Endodermal cell (in vitro differentiated cells): ENCODE results near the gene ECSCR. TPM values are rescaled to one million over a fixed set of nuclear protein-coding genes. Genes with fewer than 3 reads are reported as not detected.

Source experiments
- DNase-seq: peaks from one replicate; pipeline ENCODE4 v3.0.0-alpha.2; 2017
- H3K27ac ChIP-seq: 2 replicates; pipeline ENCODE4 v1.5.1; 2013; ENCODE audit warnings: mild to moderate bottlenecking, low read depth, low read length, moderate library complexity
- H3K27me3 ChIP-seq: 2 replicates; pipeline ENCODE4 v1.6.1; 2013; ENCODE audit warnings: mild to moderate bottlenecking, low read length, moderate library complexity; ENCODE audit not compliant: insufficient read depth, control insufficient read depth, poor library complexity, severe bottlenecking
- H3K36me3 ChIP-seq: 2 replicates; pipeline ENCODE4 v1.7.0; 2013; ENCODE audit warnings: mild to moderate bottlenecking, low read length, moderate library complexity; ENCODE audit not compliant: control insufficient read depth, insufficient read depth
- H3K4me1 ChIP-seq: one replicate; pipeline ENCODE4 v1.7.0; 2013; ENCODE audit warnings: low read length; ENCODE audit not compliant: control insufficient read depth, insufficient read depth
- H3K4me3 ChIP-seq: 2 replicates; pipeline ENCODE4 v1.5.1; 2013; ENCODE audit warnings: mild to moderate bottlenecking, low read length, moderate library complexity
- H3K9ac ChIP-seq: 2 replicates; pipeline ENCODE4 v1.6.1; 2013; ENCODE audit warnings: mild to moderate bottlenecking, low read length, moderate library complexity; ENCODE audit not compliant: poor library complexity, severe bottlenecking; ENCODE audit errors: extremely low read depth
- H3K9me3 ChIP-seq: 2 replicates; pipeline ENCODE4 v1.6.1; 2013; ENCODE audit warnings: mild to moderate bottlenecking, low read length, moderate library complexity; ENCODE audit not compliant: control insufficient read depth
- H3K27ac Mint-ChIP-seq: 2 replicates; pipeline ENCODE4 v1.8.0; 2020; ENCODE audit warnings: mixed read lengths
- H3K27me3 Mint-ChIP-seq: 2 replicates; pipeline ENCODE4 v1.8.0; 2021; ENCODE audit warnings: mild to moderate bottlenecking, mixed read lengths; ENCODE audit not compliant: insufficient read depth
- H3K36me3 Mint-ChIP-seq: 2 replicates; pipeline ENCODE4 v1.8.0; 2020; ENCODE audit warnings: low read depth, mixed read lengths
- H3K4me1 Mint-ChIP-seq: 2 replicates; pipeline ENCODE4 v1.8.0; 2020; ENCODE audit warnings: mixed read lengths
- H3K4me3 Mint-ChIP-seq: 2 replicates; pipeline ENCODE4 v1.8.0; 2020; ENCODE audit warnings: mild to moderate bottlenecking, moderate library complexity, mixed read lengths
- H3K9me3 Mint-ChIP-seq: 2 replicates; pipeline ENCODE4 v1.8.0; 2020; ENCODE audit warnings: mild to moderate bottlenecking, mixed read lengths
- WGBS, 2 experiments: methylation state at CpG; one replicate each; pipeline versions ENCODE4 v1.1.5 to v1.1.7; 2013; ENCODE audit warnings: missing lambda C conversion rate in 2 of 2, mixed read lengths in 1 of 2; ENCODE audit not compliant: insufficient coverage in 1 of 2, insufficient read length in 1 of 2; 5-methylcytosine and 5-hydroxymethylcytosine counted together
- total RNA-seq, 2 donors: library from RNA; stranded (reverse); fragmentation: NEBNext Ultra II Directional in 1 of 2; extraction: Animal tissue kit (Norgen Biotek cat#: 25700) in 1 of 2; gene quantifications; 2 replicates in 1 of 2; 3 replicates in 1 of 2; pipeline ENCODE4 v1.2.1, GENCODE V29; 2021
- TF ChIP-seq, protein P1 (sequence below): fragments of 200-600 bp; sonication (generic); conservative IDR thresholded peaks from 2 replicates; pipeline ENCODE4 v1.5.0; 2021; ENCODE audit warnings: antibody characterized with exemption, mild to moderate bottlenecking

ECSCR gene
- total RNA-seq, 2 donors from 2014 or later, result 0.62 TPM; not detected in 1

DNA sequence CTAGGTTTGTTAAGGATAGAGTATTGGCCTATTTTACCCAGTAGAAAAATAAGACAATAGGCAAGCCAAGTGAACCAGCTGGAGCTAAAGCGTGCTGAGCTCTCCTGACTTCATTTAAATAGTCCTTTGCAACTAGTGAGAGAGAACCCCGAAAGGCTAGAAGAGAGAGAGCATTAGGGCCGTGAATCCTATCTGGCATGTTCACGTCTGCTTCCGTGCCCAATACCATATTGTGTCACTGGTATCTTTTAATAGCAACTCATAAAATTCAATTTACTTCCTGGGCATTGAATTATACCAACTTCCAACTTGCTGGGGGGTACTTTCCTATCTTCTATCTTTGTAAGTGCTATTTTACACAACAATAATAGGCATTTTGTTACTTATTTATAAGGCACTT lies 37.0 kb downstream of the ECSCR start:
- Mint-ChIP-seq H3K4me3 (no peak overlapping the region), H3K4me1 (peaks cover 9% of the 10 kb centered on the region), H3K27me3 (no peaks in the 10 kb centered on the region), H3K9me3 (no peaks in the 10 kb centered on the region), H3K36me3 (peaks cover 52% of the 10 kb centered on the region), H3K27ac (no peak overlapping the region)
- Histone ChIP-seq H3K27me3 (no peaks in the 10 kb centered on the region), H3K9me3 (no peaks in the 10 kb centered on the region), H3K4me3 (no peak overlapping the region), H3K36me3 (peaks cover 8% of the 10 kb centered on the region), H3K27ac (no peak overlapping the region), H3K4me1 (no peaks in the 10 kb centered on the region), H3K9ac (no peak overlapping the region)
- 88 to 95% methylated on average over 5 of the region's 5 CpGs for WGBS, 2 experiments
- TF ChIP-seq, protein P1, sequence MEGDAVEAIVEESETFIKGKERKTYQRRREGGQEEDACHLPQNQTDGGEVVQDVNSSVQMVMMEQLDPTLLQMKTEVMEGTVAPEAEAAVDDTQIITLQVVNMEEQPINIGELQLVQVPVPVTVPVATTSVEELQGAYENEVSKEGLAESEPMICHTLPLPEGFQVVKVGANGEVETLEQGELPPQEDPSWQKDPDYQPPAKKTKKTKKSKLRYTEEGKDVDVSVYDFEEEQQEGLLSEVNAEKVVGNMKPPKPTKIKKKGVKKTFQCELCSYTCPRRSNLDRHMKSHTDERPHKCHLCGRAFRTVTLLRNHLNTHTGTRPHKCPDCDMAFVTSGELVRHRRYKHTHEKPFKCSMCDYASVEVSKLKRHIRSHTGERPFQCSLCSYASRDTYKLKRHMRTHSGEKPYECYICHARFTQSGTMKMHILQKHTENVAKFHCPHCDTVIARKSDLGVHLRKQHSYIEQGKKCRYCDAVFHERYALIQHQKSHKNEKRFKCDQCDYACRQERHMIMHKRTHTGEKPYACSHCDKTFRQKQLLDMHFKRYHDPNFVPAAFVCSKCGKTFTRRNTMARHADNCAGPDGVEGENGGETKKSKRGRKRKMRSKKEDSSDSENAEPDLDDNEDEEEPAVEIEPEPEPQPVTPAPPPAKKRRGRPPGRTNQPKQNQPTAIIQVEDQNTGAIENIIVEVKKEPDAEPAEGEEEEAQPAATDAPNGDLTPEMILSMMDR, result no peak
- no peak for DNase-seq

DNA sequence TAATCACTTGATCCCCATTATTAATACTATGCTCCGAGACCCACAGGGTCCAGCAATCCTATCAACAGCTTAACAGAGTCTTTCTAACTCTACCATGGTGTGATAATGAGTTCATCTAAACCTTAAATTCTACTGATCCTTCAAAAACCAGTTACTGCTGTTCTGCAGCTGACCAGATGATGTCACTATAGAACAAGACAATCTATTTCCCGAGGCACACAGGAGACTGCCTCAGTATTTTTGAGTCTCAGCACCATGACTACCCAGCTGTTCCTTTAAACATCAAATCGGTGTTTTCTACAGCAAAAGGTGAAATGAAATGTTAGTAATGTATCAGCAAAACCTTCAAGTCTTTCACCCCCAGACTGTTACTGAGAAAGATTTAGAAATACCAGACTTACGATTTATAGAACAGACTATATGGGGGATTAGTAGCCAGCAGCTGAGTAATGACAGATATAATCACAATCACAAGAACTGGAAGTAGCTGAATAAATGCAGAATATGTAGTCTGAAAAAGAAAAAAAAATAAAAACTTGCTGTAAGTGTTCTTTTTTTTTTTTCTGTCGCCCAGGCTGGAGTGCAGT lies 40.1 kb downstream of the ECSCR start:
- Mint-ChIP-seq H3K9me3 (no peaks in the 10 kb centered on the region), H3K4me3 (no peak overlapping the region), H3K27ac (peak overlapping the region; percentile 17), H3K4me1 (peaks cover 31% of the 10 kb centered on the region), H3K27me3 (no peaks in the 10 kb centered on the region), H3K36me3 (peaks cover 33% of the 10 kb centered on the region)
- H3K27ac ChIP-seq, result no peak overlapping the region
- H3K9me3 ChIP-seq, result no peaks in the 10 kb centered on the region
- H3K4me1 ChIP-seq, result peaks cover 13% of the 10 kb centered on the region
- H3K4me3 ChIP-seq, result no peak overlapping the region
- WGBS, 2 experiments, result 45 to 83% methylated on average over 1 to 4 of the region's 5 CpGs
- H3K9ac ChIP-seq, result no peak overlapping the region
- TF ChIP-seq, protein P1, result peak; percentile 96
- DNase-seq, result peak; percentile 80
- H3K36me3 ChIP-seq, result peaks cover 8% of the 10 kb centered on the region
- no peaks in the 10 kb centered on the region for H3K27me3 ChIP-seq

DNA sequence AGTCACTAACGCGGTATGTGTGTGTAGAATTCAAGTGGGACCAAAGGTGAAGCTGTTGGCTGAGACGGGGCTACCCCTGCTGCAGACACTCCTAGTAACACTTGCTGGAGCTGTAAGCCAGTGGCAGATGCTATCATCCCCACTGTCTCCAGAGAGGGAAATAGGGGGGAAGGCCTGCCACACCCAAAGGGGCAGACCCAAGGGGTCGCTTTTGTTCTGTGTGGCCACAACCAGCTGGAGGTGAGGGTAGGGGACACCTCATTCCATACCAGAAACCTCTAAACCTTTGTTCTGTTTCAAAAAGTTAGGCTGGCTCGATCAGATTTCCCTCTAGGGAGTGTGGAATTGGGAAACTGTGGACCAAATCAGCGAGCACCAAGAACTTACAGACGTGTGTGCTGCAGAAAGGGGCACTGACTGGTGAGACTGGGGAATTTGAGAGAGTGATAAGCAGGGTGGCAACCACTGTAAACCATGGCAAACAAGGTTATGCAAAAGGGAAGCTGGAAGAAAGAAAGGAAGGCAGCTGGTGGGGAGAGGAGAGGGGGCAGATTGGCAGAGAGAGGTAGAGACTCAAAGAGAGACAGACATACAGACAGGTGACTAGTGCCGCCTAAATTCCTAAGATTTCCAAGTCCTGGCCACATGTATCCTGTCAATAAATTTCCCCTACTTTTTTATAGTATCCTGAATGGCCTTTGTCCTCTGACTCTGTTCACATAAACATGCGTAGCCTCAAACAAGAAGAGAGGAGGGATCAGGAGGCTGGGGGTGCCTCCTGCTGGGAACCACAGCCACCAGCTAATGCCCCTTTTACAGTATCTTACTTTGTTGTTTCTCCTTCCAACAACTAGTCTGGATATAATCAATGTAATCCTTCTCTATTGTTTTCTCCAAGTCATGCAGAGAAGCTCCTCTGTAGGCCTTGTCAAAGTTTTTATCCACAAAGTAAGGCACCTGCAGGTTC lies 43.0 kb downstream of the ECSCR start:
- H3K4me3 ChIP-seq, result peak overlapping the region; percentile 59
- WGBS, 2 experiments, result 71 to 78% methylated on average over 7 to 9 of the region's 9 CpGs
- H3K9ac ChIP-seq, result peak overlapping the region; percentile 22
- Mint-ChIP-seq H3K36me3 (peaks cover 20% of the 10 kb centered on the region), H3K9me3 (no peaks in the 10 kb centered on the region), H3K27ac (peak overlapping the region; percentile 57), H3K4me3 (peak overlapping the region; percentile 18), H3K4me1 (peaks cover 31% of the 10 kb centered on the region), H3K27me3 (no peaks in the 10 kb centered on the region)
- DNase-seq, result peak; percentile 69
- peaks cover 13% of the 10 kb centered on the region for H3K4me1 ChIP-seq
- H3K36me3 ChIP-seq, result peaks cover 8% of the 10 kb centered on the region
- H3K27me3 ChIP-seq, result no peaks in the 10 kb centered on the region
- no peak overlapping the region for H3K27ac ChIP-seq
- TF ChIP-seq, protein P1, result no peak
- H3K9me3 ChIP-seq, result no peaks in the 10 kb centered on the region
